Measurements from ENCODE around the gene SPSB3.

SPSB3 gene

GRCh38 chr16:1731603-1732002 lies 50.8 kb downstream of the SPSB3 start:
- Histone ChIP-seq H3K36me3 (ENCODE audit: control insufficient read depth, insufficient read depth, low read length) (peaks cover 53% of the 10 kb centered on the region), H3K4me3 (ENCODE audit: extremely low read depth, insufficient read depth, low read length, poor library complexity, severe bottlenecking) (no peak overlapping the region), H3K27ac (ENCODE audit: low read depth, low read length, severe bottlenecking) (no peak overlapping the region), H3K4me1 (ENCODE audit: control insufficient read depth, insufficient read depth, low read length, poor library complexity, severe bottlenecking) (no peaks in the 10 kb centered on the region), H3K9me3 (ENCODE audit: control insufficient read depth, low read length) (peaks cover 7% of the 10 kb centered on the region)
- 94 to 96% methylated on average over 2 to 5 of the region's 7 CpGs for WGBS, 2 experiments (ENCODE audit: insufficient coverage in 2 of 2)

GRCh38 chr16:1731073-1731472 lies 51.3 kb downstream of the SPSB3 start:
- H3K4me3 ChIP-seq (ENCODE audit: extremely low read depth, insufficient read depth, low read length, poor library complexity, severe bottlenecking), result no peak overlapping the region
- H3K9me3 ChIP-seq (ENCODE audit: control insufficient read depth, low read length), result peaks cover 6% of the 10 kb centered on the region
- peaks cover 59% of the 10 kb centered on the region for H3K36me3 ChIP-seq (ENCODE audit: control insufficient read depth, insufficient read depth, low read length)
- no peaks in the 10 kb centered on the region for H3K4me1 ChIP-seq (ENCODE audit: control insufficient read depth, insufficient read depth, low read length, poor library complexity, severe bottlenecking)
- no peak overlapping the region for H3K27ac ChIP-seq (ENCODE audit: low read depth, low read length, severe bottlenecking)
- WGBS, 2 experiments (ENCODE audit: insufficient coverage in 2 of 2), result 92% methylated on average over 3 to 5 of the region's 7 CpGs

GRCh38 chr16:1729445-1729844 lies 52.9 kb downstream of the SPSB3 start:
- no peaks in the 10 kb centered on the region for H3K9me3 ChIP-seq (ENCODE audit: control insufficient read depth, low read length)
- 95 to 96% methylated on average over 30 to 32 of the region's 35 CpGs for WGBS, 2 experiments (ENCODE audit: insufficient coverage in 2 of 2)
- peaks cover 53% of the 10 kb centered on the region for H3K36me3 ChIP-seq (ENCODE audit: control insufficient read depth, insufficient read depth, low read length)
- H3K4me3 ChIP-seq (ENCODE audit: extremely low read depth, insufficient read depth, low read length, poor library complexity, severe bottlenecking), result no peak overlapping the region
- H3K4me1 ChIP-seq (ENCODE audit: control insufficient read depth, insufficient read depth, low read length, poor library complexity, severe bottlenecking), result no peaks in the 10 kb centered on the region
- no peak overlapping the region for H3K27ac ChIP-seq (ENCODE audit: low read depth, low read length, severe bottlenecking)

- Histone ChIP-seq H3K4me3 (ENCODE audit: extremely low read depth, insufficient read depth, low read length, poor library complexity, severe bottlenecking) (no peak overlapping the region), H3K36me3 (ENCODE audit: control insufficient read depth, insufficient read depth, low read length) (peaks cover 53% of the 10 kb centered on the region), H3K27ac (ENCODE audit: low read depth, low read length, severe bottlenecking) (no peak overlapping the region), H3K4me1 (ENCODE audit: control insufficient read depth, insufficient read depth, low read length, poor library complexity, severe bottlenecking) (no peaks in the 10 kb centered on the region), H3K9me3 (ENCODE audit: control insufficient read depth, low read length) (no peaks in the 10 kb centered on the region)
- WGBS, 2 experiments (ENCODE audit: insufficient coverage in 2 of 2), result 97 to 99% methylated on average over 15 to 18 of the region's 18 CpGs
Measured at GRCh38 chr16:1729026-1729425, 53.3 kb downstream of the SPSB3 start.

GRCh38 chr16:1727651-1728624 lies 54.4 kb downstream of the SPSB3 start:
- Histone ChIP-seq H3K4me1 (ENCODE audit: control insufficient read depth, insufficient read depth, low read length, poor library complexity, severe bottlenecking) (no peaks in the 10 kb centered on the region), H3K36me3 (ENCODE audit: control insufficient read depth, insufficient read depth, low read length) (peaks cover 43% of the 10 kb centered on the region), H3K9me3 (ENCODE audit: control insufficient read depth, low read length) (no peaks in the 10 kb centered on the region), H3K4me3 (ENCODE audit: extremely low read depth, insufficient read depth, low read length, poor library complexity, severe bottlenecking) (no peak overlapping the region), H3K27ac (ENCODE audit: low read depth, low read length, severe bottlenecking) (no peak overlapping the region)
- 96 to 97% methylated on average over 31 to 36 of the region's 37 CpGs for whole genome bisulfite sequencing, 2 experiments (ENCODE audit: insufficient coverage in 2 of 2)
